HG02642 (cell line): Measurements from ENCODE around the gene COL25A1.

Experiments
- ATAC-seq: cut with Tn5 transposase; IDR thresholded peaks from one replicate; pipeline ENCODE4 v1.9.1; 2021; ENCODE audit warnings: mild to moderate bottlenecking; ENCODE audit not compliant: unreplicated experiment, poor library complexity

The COL25A1 gene

DNA sequence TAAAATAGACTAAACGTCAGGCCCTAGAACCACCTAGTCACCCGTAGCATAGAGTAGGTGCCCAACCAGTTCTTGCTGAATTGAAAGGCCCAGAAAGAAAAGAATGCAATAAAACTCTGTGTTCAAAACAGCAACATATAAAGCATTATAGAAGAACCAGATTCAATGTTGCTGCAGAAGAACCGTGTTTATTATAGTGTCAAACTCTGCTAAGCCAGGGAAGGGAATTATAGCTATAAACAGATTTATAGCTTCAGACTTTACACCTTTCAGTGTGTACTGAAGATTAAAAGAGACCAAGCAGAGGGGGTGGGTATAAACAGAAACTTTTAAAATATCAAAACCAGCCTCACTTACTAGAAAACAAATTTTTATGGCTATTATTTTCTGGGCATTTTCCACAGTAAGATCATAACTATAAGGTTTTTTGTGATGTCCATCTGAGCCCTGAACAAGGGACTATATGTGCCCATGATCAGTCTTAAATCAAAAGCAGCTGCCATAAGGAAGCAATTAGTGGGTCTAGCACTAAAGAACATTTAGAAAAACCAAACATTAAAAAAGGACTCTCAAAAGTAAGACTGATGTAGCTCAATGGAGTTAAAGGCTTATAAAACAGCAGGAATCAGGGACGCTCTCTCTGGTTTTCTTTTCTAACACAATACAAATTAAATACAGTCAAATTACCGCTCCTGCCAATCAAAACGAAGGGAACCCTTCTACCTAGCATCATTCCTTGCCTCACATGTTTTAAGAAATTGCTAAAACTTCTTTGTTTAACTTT, 319.9 kb downstream of the COL25A1 start:
- ATAC-seq = no peak

DNA sequence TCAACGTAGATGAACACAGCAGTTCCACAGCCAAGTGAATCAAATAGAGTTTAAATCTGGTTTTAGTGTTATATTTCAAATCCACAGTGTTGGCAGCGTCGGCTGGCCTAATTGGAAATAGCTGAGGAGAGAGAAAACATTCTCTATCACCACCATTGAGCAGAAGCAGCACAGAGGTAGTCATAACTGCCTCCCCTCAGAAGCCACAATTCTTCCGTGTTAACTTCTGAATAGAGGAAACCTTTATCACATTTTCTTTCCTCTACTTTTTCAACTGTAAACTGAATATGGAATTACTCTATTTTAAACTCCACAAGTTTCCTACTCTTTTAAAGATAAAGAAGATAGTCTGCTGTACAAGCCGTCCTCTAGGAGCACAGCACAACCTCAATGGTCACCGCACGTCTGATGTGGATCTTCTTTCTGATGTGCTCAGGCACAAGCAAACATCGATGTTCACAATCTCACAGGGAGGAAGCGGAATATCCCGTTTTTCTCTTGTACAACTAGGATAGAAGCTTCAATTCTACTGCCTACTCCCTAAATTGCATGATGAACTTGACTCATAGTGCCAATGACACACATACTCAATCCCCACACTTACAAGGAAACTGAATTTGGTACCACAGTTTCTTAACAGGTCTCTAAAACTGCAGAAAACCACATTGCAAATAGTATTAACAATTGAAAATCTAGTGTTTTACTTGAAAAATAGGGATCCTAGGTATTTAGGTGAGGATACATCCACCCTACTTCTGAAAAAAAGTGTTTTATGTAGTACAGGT, 321.8 kb downstream of the COL25A1 start:
- ATAC-seq = no peak

DNA sequence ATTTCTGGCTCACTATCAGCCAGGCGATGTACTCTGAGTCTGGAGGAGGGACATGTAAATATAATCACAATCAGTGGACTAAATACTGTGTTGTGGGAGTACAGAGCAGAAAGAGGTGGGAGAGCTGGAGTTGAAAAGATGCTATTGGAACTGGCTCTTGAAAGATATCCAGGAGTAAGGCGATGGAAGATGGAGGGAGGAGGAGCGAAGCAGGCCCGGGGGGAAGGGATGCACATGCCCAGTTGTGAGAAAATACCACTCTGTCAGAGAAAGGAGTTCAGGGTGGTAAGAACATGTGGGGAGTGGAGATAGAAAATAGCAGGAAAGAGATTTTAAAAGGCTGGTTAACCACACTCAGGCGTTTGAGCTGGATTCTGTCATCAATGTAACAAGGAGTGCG, 322.7 kb downstream of the COL25A1 start:
- ATAC-seq = no peak

DNA sequence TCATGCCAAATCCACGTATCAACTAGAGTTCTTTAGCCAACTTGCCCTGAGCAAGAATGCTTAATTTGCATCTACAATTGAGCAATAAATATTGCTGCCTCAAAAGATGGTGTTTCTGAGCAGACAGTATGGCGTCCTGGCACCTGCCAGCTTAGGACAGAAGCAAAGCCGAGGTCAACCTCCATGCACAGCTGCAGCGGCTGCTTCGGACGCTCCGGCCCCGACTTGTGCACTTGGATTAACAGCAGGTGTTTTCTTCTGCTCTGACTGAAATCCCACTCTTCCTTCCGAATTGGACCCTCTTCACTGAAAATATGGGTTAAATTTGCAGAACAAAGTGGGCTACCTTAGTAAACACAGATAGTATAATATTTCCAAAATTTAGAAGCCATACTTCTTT, 324.4 kb downstream of the COL25A1 start:
- no peak for ATAC-seq

DNA sequence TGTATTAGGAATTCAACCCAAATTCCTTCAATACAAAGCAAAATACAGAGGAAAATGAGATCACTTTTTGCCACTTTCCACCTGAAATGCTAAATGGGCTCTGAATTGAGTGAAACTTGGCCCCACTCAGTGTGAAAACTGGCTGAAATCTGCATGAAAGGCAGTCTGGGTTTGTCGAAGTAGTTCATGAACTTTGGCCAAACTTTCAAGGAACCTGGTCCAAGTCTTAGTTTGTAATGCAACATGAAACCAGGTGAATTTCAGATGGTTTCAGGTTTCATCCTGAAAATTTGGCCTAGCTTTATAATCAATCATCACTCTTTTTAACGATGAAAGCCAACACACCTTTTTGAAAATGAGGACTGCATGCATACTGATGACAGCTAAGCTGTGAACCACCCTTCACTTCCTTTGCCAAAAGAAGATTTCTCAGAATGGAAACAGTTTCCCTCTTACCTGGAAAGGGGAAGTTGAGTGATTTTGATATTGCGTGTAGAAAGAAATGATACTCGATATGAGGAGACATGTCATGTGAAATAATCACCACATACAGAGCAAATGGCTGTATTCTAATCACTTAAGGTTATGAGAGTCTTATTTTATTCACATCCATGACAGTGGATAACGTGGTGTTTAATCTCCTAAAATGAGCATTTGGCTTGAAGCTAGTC, 329.7 kb downstream of the COL25A1 start:
- ATAC-seq = no peak

DNA sequence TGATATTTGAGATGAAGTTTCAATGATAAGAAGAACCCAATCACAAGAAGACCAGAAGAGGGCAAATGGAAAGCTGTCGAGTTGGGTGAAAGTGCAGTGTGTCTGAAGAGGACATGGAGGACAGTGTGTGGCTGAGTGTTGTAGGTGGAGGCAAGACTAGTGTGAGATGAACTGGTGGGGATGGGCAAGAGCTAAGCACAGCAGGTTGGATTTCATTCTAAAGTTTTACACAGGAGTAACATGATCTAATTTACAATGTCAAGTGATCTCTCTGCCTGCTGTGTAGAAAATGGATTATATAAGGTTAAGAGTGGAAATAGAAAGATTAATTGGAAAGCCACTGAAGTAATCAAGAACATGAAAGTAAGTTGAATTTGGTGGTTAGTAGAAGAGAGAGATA, 331.0 kb downstream of the COL25A1 start:
- no peak for ATAC-seq

DNA sequence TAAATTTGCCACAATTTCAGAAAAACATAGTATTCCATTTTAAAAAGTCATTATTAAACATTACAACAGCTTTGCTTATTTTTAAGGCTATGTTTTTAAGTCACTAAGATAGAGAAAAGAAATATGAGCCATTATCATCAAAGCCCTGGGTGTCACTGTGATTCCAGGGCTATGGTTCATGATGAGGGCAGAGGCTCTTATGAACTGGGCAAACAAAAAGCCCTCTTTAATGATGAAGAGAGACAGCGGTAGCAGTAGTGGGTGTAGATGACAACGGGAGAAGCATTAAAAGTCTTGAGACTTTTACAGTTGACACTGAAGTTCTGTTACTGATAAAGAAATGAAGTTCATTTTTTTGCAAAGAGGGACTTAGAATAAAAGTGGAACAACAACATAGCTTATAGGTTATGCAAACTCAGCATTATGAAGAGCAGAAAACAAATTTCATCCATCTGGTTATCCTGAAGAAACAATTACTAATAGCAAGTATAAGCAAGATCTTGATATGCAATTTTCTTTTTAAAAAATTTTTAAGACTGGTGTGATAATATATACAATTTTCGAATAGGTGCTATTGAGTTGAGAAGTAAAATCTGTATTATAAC, 336.9 kb downstream of the COL25A1 start:
- no peak for ATAC-seq

DNA sequence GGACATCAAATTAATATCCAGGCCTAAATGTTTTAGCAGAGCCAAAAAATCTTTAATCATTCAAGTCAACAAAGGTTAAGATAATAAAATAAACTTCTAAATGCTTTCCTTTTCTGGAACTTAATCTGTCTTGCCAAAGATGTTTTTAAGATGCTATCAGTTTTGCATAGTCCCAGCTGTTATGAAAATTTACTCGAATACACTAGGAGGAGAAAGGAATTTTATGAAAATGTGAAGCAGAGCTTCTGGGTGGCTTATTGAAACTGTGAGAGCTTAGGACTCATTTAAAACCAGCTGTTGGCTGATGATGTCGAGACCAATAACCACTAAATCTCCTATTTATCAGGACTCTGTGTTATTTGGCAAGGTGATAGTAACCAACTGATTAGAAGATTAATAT, 337.4 kb downstream of the COL25A1 start:
- ATAC-seq = no peak

DNA sequence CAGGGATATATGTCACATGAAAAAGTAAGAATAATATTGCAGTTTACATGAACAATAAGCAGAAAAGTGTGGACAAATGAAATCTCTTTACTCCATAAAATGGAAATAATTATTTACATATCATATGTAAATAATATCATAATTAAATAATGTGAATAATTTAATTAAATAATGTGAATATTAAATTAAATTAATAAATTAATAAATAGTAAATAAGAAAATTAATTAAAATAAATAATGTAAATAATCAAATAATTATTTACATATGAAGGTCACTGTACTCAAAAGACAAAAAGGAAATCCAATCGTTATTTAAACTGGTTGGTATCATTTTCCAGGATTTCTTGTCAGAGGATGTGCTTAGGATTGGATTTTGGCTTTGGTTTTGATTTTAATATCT, 338.5 kb downstream of the COL25A1 start:
- ATAC-seq = no peak

DNA sequence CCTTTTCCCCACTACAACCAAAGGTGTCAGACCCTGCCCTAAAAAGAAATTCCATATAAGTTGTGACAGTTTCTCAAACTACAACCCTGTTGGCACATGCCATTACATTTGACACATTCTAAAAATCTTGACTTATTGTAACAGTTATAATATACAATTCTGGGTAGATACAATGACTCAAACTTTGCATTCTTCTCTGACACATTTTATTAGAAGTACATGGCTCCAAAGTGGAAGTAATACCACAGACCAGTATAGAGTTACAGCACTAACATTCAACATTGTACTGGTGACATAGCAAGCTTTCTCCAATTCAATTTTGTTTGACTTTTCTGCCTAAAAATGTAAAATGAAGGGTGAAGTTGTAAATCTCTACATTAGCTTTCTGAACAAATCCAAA, 343.0 kb downstream of the COL25A1 start:
- ATAC-seq = no peak

DNA sequence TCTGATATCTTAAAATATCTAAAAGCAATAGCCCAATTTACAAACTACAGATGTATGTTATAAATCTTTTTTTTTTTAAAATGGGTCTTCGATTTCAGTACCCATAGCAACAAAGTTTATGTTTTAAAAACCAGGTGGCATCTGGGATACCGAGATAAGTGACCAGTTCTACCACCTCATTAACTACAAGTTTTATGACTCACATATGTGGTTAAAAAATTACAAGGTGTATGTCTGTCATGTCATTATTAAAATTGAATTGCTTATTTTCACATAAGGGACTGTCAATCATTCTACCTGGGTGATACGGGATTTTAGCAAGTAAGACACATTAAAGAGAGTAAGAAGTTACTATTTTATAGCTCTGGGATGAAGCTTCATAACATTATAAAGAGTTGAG, 347.6 kb downstream of the COL25A1 start:
- no peak for ATAC-seq

DNA sequence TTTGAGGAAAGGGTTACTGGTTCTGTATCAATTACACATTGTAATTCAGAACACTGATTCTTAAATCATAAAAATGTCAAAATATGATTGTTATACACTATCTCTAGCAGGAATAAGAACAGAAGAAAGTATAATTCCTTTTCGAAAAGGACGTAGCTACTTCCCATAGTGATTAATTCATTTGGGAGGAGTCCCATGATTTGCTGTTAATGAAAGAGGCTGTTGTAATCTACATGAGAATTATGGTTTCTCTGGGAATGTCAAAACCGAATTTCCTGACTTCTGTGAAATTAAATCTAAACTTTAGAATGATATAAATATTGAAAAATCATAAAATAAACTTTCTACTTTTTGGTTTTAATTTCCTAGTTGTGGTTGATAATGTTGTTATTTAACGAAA, 348.5 kb downstream of the COL25A1 start:
- ATAC-seq = no peak

DNA sequence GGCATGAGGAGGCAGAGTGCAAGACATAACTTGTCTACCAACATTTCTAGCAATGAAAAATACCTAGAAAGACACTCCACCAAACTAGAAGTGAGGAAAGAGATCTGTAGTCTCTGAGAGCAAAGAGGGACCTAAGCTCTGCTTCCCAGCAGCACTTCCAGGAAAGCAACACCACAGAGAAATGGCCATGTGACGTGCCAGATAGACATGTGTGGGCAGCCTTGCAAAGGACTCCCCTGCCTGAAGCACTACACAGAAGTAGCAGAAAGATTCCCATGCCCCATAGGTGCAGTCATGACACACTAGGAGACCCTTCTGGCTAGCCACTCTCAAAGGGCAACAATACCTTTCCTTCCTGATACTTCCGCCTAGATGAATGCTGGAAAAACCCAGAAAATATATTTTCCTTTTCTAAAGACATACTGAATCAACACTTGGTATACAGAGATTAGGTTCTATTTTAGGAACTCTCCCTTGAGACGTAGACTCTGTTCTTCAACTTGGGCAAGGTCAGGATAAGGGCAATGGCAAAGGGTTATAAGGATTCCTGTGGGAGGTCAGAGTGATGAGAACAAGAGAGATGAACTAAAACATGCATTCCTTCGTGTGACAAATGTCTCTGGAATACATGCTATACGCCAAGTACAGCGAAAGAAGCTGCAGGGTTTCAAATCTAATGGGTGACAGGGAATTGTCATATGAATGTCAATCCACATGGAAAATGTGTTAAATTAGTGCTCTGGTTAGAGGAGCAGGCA, 352.1 kb downstream of the COL25A1 start:
- ATAC-seq = no peak

DNA sequence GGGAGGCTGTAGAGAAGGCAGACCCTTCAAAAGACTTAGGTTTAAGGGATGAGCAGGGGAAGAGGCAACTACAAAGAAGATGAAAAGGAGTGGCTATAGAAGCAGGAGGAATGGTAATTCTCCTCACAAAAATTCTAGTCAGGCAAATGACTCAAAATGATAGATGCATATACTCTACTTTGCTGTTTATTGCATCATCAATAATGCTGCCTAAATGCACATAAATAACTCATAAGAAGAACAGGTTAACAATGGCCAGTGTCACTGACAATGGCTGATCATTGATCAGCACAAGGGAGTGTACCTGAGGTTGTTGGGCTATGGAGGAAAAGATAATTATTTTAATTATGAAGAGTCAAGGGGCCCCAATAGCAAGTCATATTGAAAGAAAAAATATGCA, 354.9 kb downstream of the COL25A1 start:
- ATAC-seq = no peak

DNA sequence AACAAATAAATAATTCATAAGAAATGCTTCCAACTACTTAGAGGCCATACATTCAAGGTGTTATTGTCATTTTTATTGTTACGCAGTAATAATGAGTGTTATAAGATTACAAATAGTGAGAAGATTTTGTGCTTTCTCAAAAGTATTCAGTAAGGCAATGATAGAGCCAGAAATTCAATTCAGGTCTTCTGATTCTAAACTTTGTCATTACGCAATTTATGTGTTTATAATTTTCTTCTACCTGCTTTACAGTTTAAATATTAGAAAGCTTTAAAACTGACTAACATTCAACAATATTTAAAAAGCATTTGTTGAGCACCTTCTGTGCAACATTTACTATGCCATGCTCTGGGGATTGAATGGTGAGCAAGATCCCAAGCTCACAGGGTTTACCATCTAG, 356.2 kb downstream of the COL25A1 start:
- ATAC-seq = no peak

DNA sequence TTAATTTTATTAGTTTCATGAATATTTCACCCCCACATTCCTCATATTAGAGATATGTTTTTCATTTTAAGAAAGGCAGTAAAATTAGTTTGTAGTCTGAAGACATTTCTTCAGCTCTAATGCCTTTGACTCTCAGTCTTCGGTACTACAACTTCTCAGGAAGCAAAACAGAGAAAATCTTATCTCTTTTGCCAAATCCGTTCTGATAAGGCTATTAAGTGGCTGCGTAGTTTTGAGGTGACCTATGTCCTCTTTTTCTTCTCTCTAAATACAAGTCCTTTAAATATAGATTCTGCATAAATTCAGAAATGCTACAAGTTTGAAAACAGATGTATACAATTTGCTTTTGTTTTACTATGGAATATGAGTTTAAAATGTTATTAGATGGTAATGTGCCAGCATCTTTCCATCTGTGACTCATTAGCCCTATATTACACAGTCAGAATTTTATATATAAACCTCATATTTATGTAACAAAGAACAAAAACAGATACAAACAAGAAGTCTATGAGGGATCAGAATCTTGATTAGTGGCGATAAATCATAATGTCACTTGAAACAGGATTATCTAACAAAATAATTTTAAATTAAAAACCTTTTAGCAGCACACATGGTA, 358.4 kb downstream of the COL25A1 start:
- no peak for ATAC-seq

DNA sequence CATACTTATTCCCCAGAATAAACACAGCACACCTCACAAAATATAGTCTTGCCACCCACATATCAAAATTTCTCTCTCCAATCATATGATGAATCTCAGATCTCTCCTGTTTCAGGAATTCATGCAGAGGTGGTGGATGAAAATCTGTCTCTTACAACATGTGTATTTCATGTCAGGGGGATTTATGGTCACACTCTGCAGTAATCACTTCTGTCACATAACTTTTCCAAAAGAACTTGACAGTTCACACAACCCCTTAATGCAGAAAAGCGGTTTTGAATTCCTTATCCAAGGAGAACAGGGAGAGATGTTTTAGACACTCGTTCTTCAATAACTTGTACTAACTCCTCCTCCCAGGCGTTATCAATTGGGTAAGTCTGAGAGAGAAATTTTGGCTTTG, 359.1 kb downstream of the COL25A1 start:
- no peak for ATAC-seq

DNA sequence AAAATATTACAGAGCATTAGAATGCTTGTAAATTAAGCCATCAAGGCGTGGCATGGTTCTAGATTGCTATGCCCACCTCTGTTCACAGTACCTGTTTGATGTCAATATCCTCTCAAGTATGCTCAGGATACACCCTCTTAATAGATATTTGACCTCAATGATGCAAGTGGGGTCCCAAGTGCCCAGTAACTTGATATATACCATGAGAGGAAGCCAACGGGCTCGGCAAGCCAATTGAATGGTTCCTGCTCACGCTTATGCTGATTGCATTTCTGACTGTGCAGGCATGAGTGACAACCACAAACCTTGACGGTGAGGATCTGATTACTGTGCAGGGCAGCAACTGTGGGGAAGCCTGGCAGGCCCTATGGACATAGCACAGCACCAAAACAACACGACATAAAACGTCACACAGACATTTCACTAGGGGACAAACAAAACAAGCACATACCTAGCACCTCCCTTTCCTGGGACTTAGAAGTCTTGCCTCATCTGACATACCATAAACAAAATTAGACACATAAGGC, 360.5 kb downstream of the COL25A1 start:
- ATAC-seq = no peak

DNA sequence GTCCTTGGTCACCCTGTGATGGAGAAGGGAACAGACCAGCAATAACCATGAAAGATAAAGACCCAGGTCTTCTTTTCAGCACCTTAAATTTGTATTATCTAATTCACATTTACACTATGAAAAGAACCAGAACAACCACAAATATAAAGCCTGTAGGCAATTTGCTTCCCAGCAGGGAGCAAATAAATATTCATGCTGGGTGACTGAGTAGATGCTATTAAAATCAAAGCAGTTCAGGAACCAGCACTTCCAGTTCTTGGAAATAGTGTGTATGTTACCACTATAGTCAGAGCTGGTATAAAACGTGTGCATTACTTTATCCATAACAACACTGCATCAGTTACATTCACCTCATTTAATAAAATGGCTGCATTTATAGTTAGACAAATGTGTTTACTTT, 361.8 kb downstream of the COL25A1 start:
- no peak for ATAC-seq

DNA sequence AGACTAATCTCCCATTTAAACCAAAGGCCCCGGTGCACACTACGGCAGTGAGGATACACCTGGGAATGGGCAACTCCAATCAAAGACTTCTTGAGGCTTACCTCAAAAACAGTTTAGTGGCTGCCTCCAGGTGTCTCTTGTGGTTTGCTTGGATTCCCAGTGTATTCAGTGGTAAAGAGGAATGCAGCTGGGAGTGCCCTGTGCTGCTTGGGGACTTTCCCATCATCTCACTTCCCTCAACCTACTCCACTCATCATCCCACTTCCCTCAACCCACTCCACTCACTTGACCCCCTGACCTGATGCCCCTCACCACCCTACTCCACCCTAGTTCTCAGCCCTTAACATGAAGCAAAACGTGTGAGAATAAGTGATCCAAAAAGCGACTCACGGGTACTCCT, 362.3 kb downstream of the COL25A1 start:
- no peak for ATAC-seq
